Thyroid gland (tissue), 4 donors: ENCODE results near the gene AGPAT4.

Experiments
- CTCF ChIP-seq, 6 experiments: fragments of 200-600 bp in 3 of 6; fragments of 450-650 bp in 3 of 6; sonication (generic) in 3 of 6; IDR thresholded peaks; one replicate each; pipeline ENCODE4 v1.5.1; 2016 to 2019; ENCODE audit warnings: antibody characterized with exemption in 6 of 6, mild to moderate bottlenecking in 2 of 6, inconsistent platforms in 1 of 6, moderate library complexity in 1 of 6
- POLR2A ChIP-seq, 2 donors: fragments of 450-650 bp; IDR thresholded peaks; one replicate each; pipeline ENCODE4 v1.6.1; 2017; ENCODE audit warnings: antibody characterized with exemption in 2 of 2, mild to moderate bottlenecking in 2 of 2, moderate library complexity in 1 of 2

GRCh38 chr6:161271343-161272030 lies 2.4 kb downstream of the AGPAT4 start:
- TF ChIP-seq POLR2A (IDR thresholded peaks at IDR 0.05) = no peak
- no peak for TF ChIP-seq CTCF (IDR thresholded peaks at IDR 0.05)
